Fibroblast of peridontal ligament (primary cell): ENCODE measurements around the gene SUDS3.
"Not testable (repeated sequence)": the region's sequence is repeated elsewhere in the genome, so short reads cannot be mapped to it uniquely, and the experiment has no call there.

Experiments
- DNase-seq: peaks from one replicate; pipeline ENCODE4 v3.0.0-alpha.2; 2010; ENCODE audit errors: extremely low read depth

The SUDS3 gene

GRCh38 chr12:118397708-118398440, 21.5 kb downstream of the SUDS3 start:
- DNase-seq = no peak

GRCh38 chr12:118398524-118398923, 22.2 kb downstream of the SUDS3 start:
- DNase-seq = no peak

GRCh38 chr12:118398940-118399339, 22.6 kb downstream of the SUDS3 start:
- no peak for DNase-seq

GRCh38 chr12:118402251-118402650, 25.9 kb downstream of the SUDS3 start:
- DNase-seq = peak; percentile 94

GRCh38 chr12:118404876-118405521, 28.6 kb downstream of the SUDS3 start:
- peak; percentile 76 for DNase-seq

GRCh38 chr12:118408241-118408640, 31.9 kb downstream of the SUDS3 start:
- DNase-seq = not testable (repeated sequence)

GRCh38 chr12:118409834-118410233, 33.5 kb downstream of the SUDS3 start:
- no peak for DNase-seq

- no peak for DNase-seq
These were observed 41.6 kb downstream of the SUDS3 start for GRCh38 chr12:118417942-118418341.

- no peak for DNase-seq
These were observed 42.2 kb downstream of the SUDS3 start for GRCh38 chr12:118418385-118419057.

GRCh38 chr12:118420673-118421072, 44.3 kb downstream of the SUDS3 start:
- no peak for DNase-seq

- no peak for DNase-seq
These were observed 48.5 kb downstream of the SUDS3 start for GRCh38 chr12:118424884-118425283.

GRCh38 chr12:118425364-118425763, 49.0 kb downstream of the SUDS3 start:
- no peak for DNase-seq

GRCh38 chr12:118427819-118428218, 51.5 kb downstream of the SUDS3 start:
- DNase-seq = no peak

- DNase-seq = no peak
These were observed 52.3 kb downstream of the SUDS3 start for GRCh38 chr12:118428643-118429042.

- DNase-seq = no peak
These were observed 53.5 kb downstream of the SUDS3 start for GRCh38 chr12:118429688-118430383.

GRCh38 chr12:118430516-118430915, 54.2 kb downstream of the SUDS3 start:
- DNase-seq = no peak

- peak; percentile 2 for DNase-seq
These were observed 56.6 kb downstream of the SUDS3 start for GRCh38 chr12:118432812-118433545.

- DNase-seq = no peak
These were observed 59.8 kb downstream of the SUDS3 start for GRCh38 chr12:118436002-118436730.

- DNase-seq = no peak
These were observed 60.6 kb downstream of the SUDS3 start for GRCh38 chr12:118436986-118437385.

- DNase-seq = no peak
These were observed 62.7 kb downstream of the SUDS3 start for GRCh38 chr12:118439068-118439467.

GRCh38 chr12:118446247-118446646, 69.9 kb downstream of the SUDS3 start:
- no peak for DNase-seq
